Renal cortex interstitium (tissue), 11 donors: ENCODE data around the gene PKHD1. TPM values are rescaled to one million over a fixed set of nuclear protein-coding genes. Genes with fewer than 3 reads are reported as not detected.

Experiments used
- DNase-seq, 11 donors: peaks; one replicate each; pipeline ENCODE4 v3.0.0-alpha.2; 2013; ENCODE audit warnings: low read depth in 9 of 11, low spot score in 4 of 11; ENCODE audit errors: extremely low read depth in 1 of 11
- polyA plus RNA-seq, 3 donors: library from polyadenylated mRNA; unstranded; fragments of 120-200 nt; gene quantifications; one replicate each; pipeline ENCODE4 v1.2.1, GENCODE V29; 2013; ENCODE audit not compliant: insufficient read length in 3 of 3

The PKHD1 gene
- polyA plus RNA-seq, 3 donors = 18.2 to 34.3 (median 22.0) TPM

GRCh38 chr6:51843456-51844056, 243.9 kb downstream of the PKHD1 start:
- DNase-seq = no peak

DNA sequence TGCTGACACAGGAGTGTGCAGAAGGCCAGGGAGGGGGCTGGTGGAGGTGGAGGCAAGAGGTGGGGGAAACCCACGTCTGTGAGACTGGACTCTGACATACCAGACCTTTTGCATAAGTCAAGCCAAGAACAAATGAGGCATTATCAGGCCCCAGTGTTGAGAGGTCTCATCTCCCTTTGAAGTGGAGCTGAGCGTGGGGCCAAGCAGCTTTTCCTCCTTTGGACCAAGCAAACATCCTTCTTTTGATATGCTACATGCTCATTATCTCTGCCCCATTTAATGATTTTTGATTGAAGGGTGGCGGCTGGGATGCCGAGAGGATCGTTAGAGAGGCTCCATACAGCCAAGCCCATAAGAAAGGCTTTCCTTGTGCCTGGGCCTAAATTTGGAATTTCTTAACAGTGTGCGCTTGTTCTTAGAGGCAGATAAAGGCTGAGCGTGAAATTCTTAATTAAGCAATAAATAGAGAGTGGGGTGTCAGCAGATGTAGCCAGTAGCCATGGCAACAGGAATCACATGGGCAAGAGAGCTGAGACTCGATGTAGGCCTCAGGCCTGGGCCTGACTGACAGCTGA, 244.5 kb downstream of the PKHD1 start:
- no peak for DNase-seq

DNA sequence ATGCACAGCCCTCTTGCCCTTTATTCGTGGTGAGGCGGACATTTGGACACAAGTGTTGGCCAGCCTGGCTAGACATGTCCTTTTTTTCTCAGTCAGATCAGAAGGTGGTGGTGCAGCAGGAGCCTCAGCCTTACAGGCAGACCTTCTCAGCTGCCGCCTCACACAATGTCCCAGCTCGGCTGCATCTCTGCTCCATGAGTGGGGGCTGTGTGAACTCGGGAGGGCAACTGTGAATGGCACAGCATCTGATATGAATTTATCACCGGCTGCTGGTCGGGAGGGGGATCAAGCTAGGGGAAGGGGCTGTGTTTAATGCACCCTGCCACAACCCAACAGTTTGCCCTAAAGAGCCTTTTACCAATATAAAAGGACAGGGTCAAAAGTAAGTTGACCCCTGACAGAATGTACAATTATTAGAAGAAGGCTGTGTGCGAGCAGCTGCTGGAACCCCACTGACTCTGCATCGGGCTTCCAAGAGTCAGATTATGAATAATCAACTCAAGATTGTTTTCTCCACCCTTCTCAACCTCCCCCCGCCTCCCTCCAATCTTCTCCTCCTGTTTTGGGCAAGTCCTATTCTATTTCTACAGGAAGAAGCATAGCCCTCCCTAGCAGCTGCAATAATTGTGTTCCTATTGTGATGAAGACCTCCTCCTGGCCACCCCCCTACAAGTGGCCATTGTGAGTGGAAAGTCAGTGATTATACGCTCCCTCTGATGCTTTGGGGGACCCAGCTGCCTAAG, 245.2 kb downstream of the PKHD1 start:
- no peak for DNase-seq

GRCh38 chr6:51841626-51842025, 245.8 kb downstream of the PKHD1 start:
- no peak for DNase-seq

DNA sequence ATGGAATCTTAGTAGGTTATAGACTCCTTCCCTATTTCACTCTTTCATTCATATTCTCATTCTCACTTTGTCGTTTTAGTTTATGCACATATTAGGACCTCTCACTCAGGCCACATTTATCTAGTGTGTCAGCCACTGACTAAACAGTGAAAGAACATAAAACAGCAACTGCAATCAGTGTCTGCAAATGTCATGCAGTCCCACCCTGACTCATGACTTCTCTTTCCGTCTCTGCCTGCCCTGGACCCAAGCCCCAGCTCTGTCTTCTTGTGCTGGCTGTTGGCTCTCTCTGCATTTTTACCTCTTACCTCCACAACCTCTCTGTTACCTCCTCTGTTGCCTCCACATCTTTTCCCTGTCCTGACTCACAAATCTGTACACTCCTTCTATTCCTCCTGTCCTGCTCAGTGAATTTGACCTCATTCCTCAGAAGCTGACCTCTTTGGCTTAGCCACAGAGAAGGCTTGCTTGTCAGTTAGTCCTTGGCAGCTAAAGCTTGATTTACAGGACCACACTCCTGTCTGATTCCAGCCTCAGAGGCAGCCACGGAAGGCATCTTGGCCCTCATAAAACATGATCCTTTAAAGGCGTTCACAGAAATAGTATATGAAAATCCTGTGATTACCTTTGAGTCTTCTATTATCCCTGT, 247.6 kb downstream of the PKHD1 start:
- peak in 1 of 11 donors; percentile 34 for DNase-seq

- no peak for DNase-seq
Observed at GRCh38 chr6:51830666-51831065, 256.7 kb downstream of the PKHD1 start.

- no peak for DNase-seq
Observed at GRCh38 chr6:51827580-51827979, 259.8 kb downstream of the PKHD1 start.

DNA sequence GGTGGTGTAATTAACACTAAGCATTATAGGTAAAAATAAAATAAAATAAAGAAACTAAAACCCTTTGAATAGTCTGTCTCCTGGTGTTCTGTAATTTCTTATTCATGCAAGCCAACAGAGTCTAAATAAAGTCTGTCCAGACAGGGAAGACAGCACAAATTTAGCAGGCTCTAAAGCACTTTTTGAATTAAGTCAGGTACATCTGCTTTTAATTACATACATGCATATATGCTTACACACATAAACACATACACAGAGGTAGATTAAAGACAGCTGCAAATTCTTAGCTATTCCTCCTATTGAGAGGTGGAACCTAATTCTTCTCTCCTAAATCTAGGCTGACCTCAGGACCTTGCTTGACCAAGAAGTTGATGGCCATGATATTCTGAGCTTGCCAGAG, 262.5 kb downstream of the PKHD1 start:
- DNase-seq = no peak

- DNase-seq = no peak
Observed at GRCh38 chr6:51820555-51820954, 266.9 kb downstream of the PKHD1 start.

GRCh38 chr6:51818520-51819022, 268.8 kb downstream of the PKHD1 start:
- no peak for DNase-seq

- no peak for DNase-seq
Observed at GRCh38 chr6:51817832-51818231, 269.6 kb downstream of the PKHD1 start.

DNA sequence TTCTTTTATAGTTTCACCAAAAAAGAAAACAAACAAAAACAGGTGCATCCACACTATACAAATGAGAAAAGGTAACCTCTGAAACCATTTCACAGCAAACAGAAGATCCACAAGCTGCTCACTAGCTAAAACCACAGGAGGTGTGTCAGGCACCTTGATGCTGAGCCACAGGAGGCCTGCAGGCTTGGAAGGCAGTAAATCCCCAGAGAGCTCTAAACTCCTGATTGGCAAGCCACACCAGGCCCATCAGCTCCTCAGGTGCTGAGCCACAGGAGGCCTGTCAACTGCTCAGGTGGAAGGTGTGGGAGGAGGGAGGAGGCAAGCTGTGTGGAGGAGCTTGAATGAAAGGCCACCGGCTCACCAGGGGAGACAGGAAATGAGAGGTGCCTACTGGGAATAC, 273.0 kb downstream of the PKHD1 start:
- no peak for DNase-seq

DNA sequence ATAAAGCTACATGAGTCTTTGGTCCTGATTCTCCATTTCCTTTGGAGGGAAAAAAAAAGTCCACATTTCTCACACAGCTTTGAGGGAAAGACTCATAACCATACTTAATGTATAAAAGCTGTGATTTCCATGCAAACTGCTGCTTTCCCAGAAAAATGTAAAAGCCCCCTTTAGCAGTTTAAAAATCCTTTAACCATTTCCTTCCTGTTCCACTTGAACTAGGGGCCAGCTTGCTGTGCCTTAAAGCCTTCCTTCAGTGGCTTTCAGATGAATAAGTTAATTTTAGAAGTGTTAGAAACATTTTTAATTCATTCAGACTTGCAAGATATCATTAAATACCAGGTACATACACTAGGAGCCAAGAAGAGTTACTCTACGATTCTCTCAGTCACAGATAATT, 273.5 kb downstream of the PKHD1 start:
- DNase-seq = no peak

- no peak for DNase-seq
Observed at GRCh38 chr6:51812231-51812630, 275.2 kb downstream of the PKHD1 start.

DNA sequence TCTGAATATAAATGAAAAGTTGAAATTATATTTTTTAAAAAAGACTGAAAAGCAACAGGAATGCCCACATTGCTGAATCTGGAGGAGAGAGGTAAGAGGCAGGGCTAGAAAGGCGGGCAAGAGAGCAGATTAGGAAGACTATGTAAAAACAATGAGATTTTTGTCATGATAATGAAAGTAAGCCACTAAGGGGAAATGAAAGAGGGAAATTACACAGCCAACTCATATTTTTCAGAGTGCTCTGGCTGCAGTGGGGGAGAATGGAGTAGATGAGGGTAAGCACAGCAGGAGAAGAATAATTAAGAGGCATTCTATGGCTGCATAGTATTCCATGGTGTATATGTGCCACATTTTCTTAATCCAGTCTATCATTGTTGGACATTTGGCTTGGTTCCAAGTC, 281.9 kb downstream of the PKHD1 start:
- DNase-seq = no peak

- DNase-seq = no peak
Observed at GRCh38 chr6:51800603-51801002, 286.8 kb downstream of the PKHD1 start.

DNA sequence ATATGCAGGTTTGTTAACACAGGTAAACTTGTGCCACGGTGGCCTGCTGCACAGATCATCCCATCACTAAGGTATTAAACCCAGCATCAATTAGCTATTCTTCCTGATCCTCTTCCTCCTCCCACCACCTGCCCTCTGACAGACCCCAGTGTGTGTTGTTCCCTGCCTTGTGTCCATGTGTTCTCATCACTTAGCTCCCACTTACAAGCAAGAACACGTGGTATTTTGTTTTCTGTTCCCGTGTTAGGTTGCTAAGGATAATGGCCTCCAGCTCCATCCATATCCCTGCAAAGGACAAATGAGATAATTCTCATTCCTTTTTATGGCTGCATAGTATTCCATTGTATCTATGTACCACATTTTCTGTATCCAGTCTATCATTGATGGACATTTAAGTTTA, 294.0 kb downstream of the PKHD1 start:
- no peak for DNase-seq

DNA sequence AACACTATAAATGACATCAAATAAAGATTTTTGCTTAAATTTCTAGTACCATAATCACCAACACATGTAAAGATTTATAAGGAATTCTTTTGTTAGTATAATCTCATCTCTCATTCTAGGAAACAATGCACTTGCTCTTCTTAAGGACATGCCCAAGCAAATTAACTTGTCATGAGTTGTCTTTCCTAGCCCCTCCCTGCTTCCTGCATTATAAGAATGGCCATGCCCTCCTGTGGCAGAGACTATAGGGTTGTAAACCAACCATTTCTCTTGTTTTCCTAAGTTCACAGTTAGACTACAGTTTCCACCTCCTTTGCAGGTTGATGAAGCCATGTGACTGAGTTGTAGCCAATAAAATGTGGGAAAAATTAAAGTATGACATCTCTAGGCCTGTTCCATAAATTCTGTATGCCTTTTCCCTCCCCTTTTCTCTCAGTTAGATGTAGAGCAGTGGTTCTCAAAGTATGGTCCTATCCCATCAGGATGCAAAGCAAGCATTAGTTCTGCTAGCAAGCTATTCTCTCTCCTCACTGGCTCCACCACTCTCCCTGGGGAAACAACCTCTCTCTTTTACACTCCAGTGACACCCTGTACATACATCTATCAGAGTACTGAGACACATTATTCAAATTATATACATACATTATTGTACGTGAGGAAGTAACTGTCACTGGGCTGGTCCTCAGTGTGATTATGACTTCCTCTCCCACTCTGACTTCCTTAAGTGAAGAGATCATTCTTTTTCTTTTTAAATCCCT, 295.0 kb downstream of the PKHD1 start:
- DNase-seq = no peak

DNA sequence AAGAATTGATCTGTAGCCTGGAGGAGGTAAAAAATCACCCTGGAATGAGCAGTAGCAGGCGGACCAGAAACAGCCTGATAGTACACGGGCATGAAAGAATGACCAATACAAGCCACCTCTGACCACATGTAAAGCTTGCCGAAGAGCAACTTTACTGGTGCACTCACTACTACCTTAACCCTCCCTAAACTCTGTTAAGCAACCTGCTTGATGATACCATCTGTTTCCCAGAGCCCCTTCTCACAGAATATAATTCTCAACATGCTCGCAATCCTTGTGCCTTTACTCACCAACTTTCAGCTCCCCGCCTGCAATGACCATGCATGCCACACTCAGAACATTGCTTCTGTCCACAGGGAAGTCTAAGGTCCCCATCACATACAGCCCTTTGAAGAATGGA, 296.5 kb downstream of the PKHD1 start:
- DNase-seq = no peak
